GM18507 (cell line): ENCODE data around the gene UPF3A.
"Not testable (repeated sequence)": the region's sequence is repeated elsewhere in the genome, so short reads cannot be mapped to it uniquely, and the experiment has no call there.

Source experiments
- DNase-seq: peaks from one replicate; pipeline ENCODE4 v3.0.0; 2011; ENCODE audit warnings: low read depth; ENCODE audit not compliant: insufficient read length; ENCODE audit errors: extremely low spot score
- FAIRE-seq: peaks from 2 replicates; lab custom pipeline; 2011; peaks lifted over from hg19 to GRCh38; lab: Jason Lieb, UNC

The UPF3A gene

GRCh38 chr13:114281351-114282040 is at the start of gene UPF3A:
TSS of gene UPF3A (plus strand) at chr13:114281601. CDS start at chr13:114281640, 39 bp downstream.
- FAIRE-seq (peak; percentile 80), DNase-seq (peak; percentile 71)

- DNase-seq = no peak
- FAIRE-seq = no peak
Measured at GRCh38 chr13:114231886-114232285, 49.5 kb upstream of the UPF3A start.

- DNase-seq (no peak), FAIRE-seq (no peak)
Measured at GRCh38 chr13:114234266-114234644, 47.1 kb upstream of the UPF3A start.

- FAIRE-seq = peak; percentile 81
- peak; percentile 81 for DNase-seq
Measured at GRCh38 chr13:114234645-114235421, 46.6 kb upstream of the UPF3A start, which contains the start of gene CDC16. TSS of gene CDC16 (plus strand) at chr13:114234897. CDS start at chr13:114235085, 188 bp downstream.

GRCh38 chr13:114235697-114236096 is 45.7 kb upstream of the UPF3A start:
- DNase-seq (no peak), FAIRE-seq (no peak)

GRCh38 chr13:114236227-114236626 is 45.2 kb upstream of the UPF3A start:
- FAIRE-seq (no peak), DNase-seq (no peak)

GRCh38 chr13:114237415-114238112 is 43.8 kb upstream of the UPF3A start:
- FAIRE-seq = no peak
- DNase-seq = no peak

GRCh38 chr13:114241918-114242317 is 39.5 kb upstream of the UPF3A start:
- DNase-seq = no peak
- no peak for FAIRE-seq

GRCh38 chr13:114243971-114244370 is 37.4 kb upstream of the UPF3A start:
- no peak for DNase-seq
- no peak for FAIRE-seq

- FAIRE-seq = no peak
- DNase-seq = no peak
Measured at GRCh38 chr13:114244637-114245036, 36.8 kb upstream of the UPF3A start.

GRCh38 chr13:114248011-114248410 is 33.4 kb upstream of the UPF3A start:
- DNase-seq = no peak
- no peak for FAIRE-seq

- DNase-seq = no peak
- FAIRE-seq = no peak
Measured at GRCh38 chr13:114249077-114249476, 32.3 kb upstream of the UPF3A start.

GRCh38 chr13:114251639-114252440 is 29.6 kb upstream of the UPF3A start:
- FAIRE-seq, DNase-seq: not testable (repeated sequence)

- FAIRE-seq = no peak
- DNase-seq = no peak
Measured at GRCh38 chr13:114256547-114256946, 24.9 kb upstream of the UPF3A start.

GRCh38 chr13:114257014-114257413 is 24.4 kb upstream of the UPF3A start:
- DNase-seq (no peak), FAIRE-seq (no peak)

GRCh38 chr13:114258589-114258988 is 22.8 kb upstream of the UPF3A start:
- FAIRE-seq (no peak), DNase-seq (no peak)

- DNase-seq (no peak), FAIRE-seq (no peak)
Measured at GRCh38 chr13:114259374-114259773, 22.0 kb upstream of the UPF3A start.

- peak; percentile 29 for FAIRE-seq
- no peak for DNase-seq
Measured at GRCh38 chr13:114259974-114260373, 21.4 kb upstream of the UPF3A start.

GRCh38 chr13:114260814-114261213 is 20.6 kb upstream of the UPF3A start:
- DNase-seq (no peak), FAIRE-seq (no peak)
